Urinary bladder (tissue), 4 donors: Measurements from ENCODE around the gene ETNPPL. TPM values are rescaled to one million over a fixed set of nuclear protein-coding genes. Genes with fewer than 3 reads are reported as not detected.
"Not testable (repeated sequence)": the region's sequence is repeated elsewhere in the genome, so short reads cannot be mapped to it uniquely, and the experiment has no call there.

Experiments
- DNase-seq: peaks from one replicate; pipeline ENCODE4 v3.0.0-alpha.2; 2015; ENCODE audit errors: extremely low spot score
- H3K27ac ChIP-seq: one replicate; pipeline ENCODE4 v1.5.1; 2013; ENCODE audit warnings: low read depth, mild to moderate bottlenecking, moderate library complexity
- H3K36me3 ChIP-seq: one replicate; pipeline ENCODE4 v1.6.1; 2013; ENCODE audit warnings: mild to moderate bottlenecking, moderate library complexity; ENCODE audit not compliant: insufficient read depth
- H3K4me1 ChIP-seq: one replicate; pipeline ENCODE4 v1.6.1; 2013; ENCODE audit warnings: mild to moderate bottlenecking, moderate library complexity; ENCODE audit not compliant: insufficient read depth
- H3K4me3 ChIP-seq: one replicate; pipeline ENCODE4 v1.5.1; 2013; ENCODE audit warnings: low read depth, low read length
- WGBS: extraction: QIAGEN DNeasy Blood & Tissue Kit; methylation state at CpG from one replicate; pipeline ENCODE4 v1.1.7; 2013; 5-methylcytosine and 5-hydroxymethylcytosine counted together
- polyA plus RNA-seq: library from polyadenylated mRNA; stranded (reverse); fragments of 200-250 nt; gene quantifications from one replicate; pipeline ENCODE4 v1.2.3, GENCODE V29; 2013
- total RNA-seq: library from RNA; depleted of rRNA; stranded (reverse); fragments of >200 nt; gene quantifications from one replicate; pipeline ENCODE4 v1.2.3, GENCODE V29; 2014
- donor health status: healthy with polysubstance abuse.
- donor health status: healthy.

ETNPPL gene
- total and polyA plus RNA-seq, 2 donors: 0.10 to 0.32 TPM

DNA sequence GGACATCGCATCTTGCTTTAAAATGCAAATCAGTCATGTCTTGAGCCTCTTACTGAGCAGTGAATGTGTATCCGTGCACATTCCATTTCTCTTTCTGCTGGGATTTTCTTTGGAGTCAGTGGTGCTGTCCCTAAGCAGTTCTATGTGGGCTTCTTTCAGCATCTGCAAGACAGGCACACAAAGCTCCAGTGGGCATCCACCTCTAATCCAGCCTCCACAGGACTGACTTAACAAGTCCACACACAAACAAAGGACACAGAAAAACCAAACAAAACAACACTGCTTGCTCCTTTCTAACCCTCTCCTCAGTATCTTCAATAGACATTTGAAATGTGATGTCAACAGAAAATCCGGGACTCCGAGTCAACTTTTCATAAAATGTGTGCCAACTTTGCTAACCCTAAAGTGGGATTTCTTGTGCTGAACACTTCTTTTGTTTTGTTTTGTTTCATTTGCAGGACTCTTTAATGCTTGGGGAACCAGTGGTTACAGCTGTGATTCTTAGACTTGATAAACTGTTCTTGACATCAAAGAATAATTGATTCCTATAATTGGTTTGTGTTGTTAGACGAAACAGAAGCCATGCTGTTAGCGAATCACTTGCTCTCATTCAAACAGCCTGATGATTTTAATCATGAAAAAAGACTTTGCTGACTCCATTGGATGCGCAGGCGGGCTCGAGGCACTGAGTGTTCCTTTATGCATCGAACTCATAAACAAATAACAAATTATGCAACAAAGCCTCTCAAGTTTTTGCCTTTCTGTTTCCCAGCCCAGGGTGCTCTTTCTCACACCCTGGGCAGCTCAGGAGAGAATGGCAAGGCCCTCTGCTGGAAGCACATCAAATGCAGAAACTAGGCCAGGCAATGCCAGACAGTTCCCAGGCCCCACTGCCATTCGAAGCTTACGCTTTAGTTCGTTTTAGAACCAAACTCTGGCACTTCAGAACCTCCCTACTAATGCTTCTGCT, 20.1 kb downstream of the ETNPPL start:
- H3K4me1 ChIP-seq: no peaks in the 10 kb centered on the region
- no peak overlapping the region for H3K4me3 ChIP-seq
- 68% methylated on average over 13 of the region's 13 CpGs for WGBS
- no peak overlapping the region for H3K27ac ChIP-seq
- H3K36me3 ChIP-seq: no peaks in the 10 kb centered on the region
- no peak for DNase-seq

GRCh38 chr4:108738003-108738706, 24.7 kb downstream of the ETNPPL start:
- no peak overlapping the region for H3K4me3 ChIP-seq
- H3K27ac ChIP-seq: no peak overlapping the region
- H3K4me1 ChIP-seq: no peaks in the 10 kb centered on the region
- no peak for DNase-seq
- WGBS: 88% methylated on average over 2 of the region's 2 CpGs
- H3K36me3 ChIP-seq: no peaks in the 10 kb centered on the region

- Histone ChIP-seq H3K36me3 (no peaks in the 10 kb centered on the region), H3K27ac (no peak overlapping the region), H3K4me1 (no peaks in the 10 kb centered on the region), H3K4me3 (no peak overlapping the region)
- DNase-seq: no peak
- 49% methylated on average over 3 of the region's 3 CpGs for WGBS
These were observed 31.8 kb downstream of the ETNPPL start for GRCh38 chr4:108731006-108731405.

DNA sequence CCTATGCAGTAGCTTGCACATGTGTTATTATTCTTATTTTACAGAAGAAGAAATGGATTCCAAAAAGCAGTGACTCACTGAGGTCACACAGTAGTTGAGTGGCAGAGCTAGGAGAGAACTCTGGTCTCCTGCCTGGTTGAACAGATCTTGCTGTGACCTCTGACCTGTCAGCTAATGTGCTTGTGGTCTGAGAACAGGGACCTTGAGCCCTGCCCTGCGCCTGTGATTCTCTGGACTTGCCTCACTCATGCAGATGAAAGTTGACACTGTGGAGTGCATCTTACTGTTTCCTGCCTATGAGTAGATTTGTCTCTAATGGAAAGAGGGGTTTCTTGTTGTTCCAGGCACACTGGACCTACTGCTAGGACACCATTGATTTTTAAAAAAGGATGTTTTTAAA, 32.3 kb downstream of the ETNPPL start:
- Histone ChIP-seq H3K4me3 (no peak overlapping the region), H3K27ac (no peak overlapping the region), H3K4me1 (no peaks in the 10 kb centered on the region), H3K36me3 (no peaks in the 10 kb centered on the region)
- DNase-seq: no peak
- 63% methylated on average over 1 of the region's 1 CpG for WGBS

GRCh38 chr4:108729731-108730130, 33.1 kb downstream of the ETNPPL start:
- 100% methylated on average over 1 of the region's 1 CpG for WGBS
- Histone ChIP-seq H3K27ac (no peak overlapping the region), H3K4me3 (no peak overlapping the region), H3K36me3 (no peaks in the 10 kb centered on the region), H3K4me1 (no peaks in the 10 kb centered on the region)
- DNase-seq: no peak

DNA sequence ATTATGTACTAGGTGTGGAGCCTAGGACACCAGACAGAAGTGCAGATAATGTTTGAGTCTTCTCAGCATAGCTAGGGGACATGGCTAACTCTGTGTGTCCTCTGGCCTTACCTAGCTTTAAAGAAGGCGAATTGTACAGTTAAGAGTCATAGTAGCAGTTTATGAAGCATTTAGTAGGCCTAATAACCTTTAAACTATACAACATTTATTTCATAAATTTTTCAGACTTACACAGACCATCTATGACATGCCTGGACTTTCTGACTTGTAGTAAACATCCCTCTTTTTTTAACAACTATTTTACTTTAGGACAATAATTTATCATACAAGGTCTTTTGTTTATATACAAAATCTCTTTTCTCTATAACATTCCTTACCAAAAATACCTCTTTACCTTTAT, 37.4 kb downstream of the ETNPPL start:
- 67% methylated on average over 1 of the region's 1 CpG for WGBS

GRCh38 chr4:108717386-108717785, 45.5 kb downstream of the ETNPPL start:
- no peak overlapping the region for H3K4me3 ChIP-seq
- H3K4me1 ChIP-seq: no peaks in the 10 kb centered on the region
- H3K27ac ChIP-seq: no peak overlapping the region
- WGBS: 53% methylated on average over 2 of the region's 2 CpGs
- no peaks in the 10 kb centered on the region for H3K36me3 ChIP-seq
- DNase-seq: no peak

More for the DNA sequence above, 37.4 kb downstream of the ETNPPL start:
- Histone ChIP-seq H3K4me3 (no peak overlapping the region), H3K4me1 (no peaks in the 10 kb centered on the region), H3K27ac (no peak overlapping the region), H3K36me3 (no peaks in the 10 kb centered on the region)
- no peak for DNase-seq

DNA sequence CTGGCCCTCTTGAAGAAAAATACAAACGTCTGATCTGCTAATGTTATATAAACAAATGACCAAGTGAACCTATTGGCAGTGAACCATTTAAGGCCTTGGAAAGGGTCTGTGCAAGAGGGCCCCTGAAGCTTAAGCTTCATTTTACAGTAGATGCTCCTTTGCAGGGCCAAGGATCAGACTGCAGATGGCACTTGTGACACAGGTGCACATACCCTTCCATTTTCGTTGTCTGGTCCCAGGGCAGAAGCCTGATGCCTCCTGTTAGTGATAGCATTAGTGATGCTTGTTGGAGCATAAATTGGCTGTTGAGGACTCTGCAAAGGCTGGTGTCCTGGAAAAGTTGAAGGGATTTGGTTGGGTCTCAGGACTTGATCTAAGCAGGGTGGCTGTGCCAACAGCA, 46.5 kb downstream of the ETNPPL start:
- no peak overlapping the region for H3K4me3 ChIP-seq
- no peaks in the 10 kb centered on the region for H3K4me1 ChIP-seq
- DNase-seq: no peak
- H3K27ac ChIP-seq: no peak overlapping the region
- no peaks in the 10 kb centered on the region for H3K36me3 ChIP-seq
- WGBS: 56% methylated on average over 2 of the region's 2 CpGs

DNA sequence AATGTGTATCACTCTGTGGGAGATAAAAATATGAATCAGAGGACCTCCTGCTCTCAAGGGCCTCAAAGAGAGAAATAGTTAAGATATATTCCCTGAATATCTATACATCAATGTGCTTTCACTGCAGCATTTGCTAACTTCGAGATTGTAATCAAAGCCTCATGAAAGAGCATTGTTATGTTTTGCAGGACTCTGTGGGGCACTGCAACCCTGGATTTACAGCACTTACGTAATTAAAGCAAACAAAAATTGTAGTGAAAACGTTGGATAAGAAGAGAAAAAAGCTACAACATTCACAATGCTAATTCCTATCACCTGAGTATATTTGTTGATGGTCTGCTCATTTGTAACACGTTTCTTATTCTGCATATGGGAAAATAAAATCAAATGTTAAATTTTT, 48.0 kb downstream of the ETNPPL start:
- H3K4me3 ChIP-seq: no peak overlapping the region
- no peaks in the 10 kb centered on the region for H3K4me1 ChIP-seq
- WGBS: 45% methylated on average over 4 of the region's 4 CpGs
- no peaks in the 10 kb centered on the region for H3K36me3 ChIP-seq
- no peak for DNase-seq
- no peak overlapping the region for H3K27ac ChIP-seq

DNA sequence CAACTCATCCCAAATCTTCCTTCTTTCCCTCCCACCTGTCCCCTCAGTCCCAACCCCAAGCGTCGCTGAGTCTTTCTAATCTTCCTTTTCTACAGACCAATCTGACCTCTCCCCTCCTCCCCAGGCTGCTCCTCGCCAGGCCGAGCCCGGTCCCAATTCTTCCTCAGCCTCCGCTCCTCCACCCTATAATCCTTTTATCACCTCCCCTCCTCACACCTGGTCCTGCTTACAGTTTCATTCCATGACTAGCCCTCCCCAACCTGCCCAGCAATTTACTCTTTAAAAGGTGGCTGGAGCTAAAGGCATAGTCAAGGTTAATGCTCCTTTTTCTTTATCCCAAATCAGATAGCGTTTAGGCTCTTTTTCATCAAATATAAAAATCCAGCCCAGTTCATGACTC, 52.3 kb downstream of the ETNPPL start:
- not testable (repeated sequence) for DNase-seq, H3K4me3 ChIP-seq, H3K36me3 ChIP-seq, H3K27ac ChIP-seq, H3K4me1 ChIP-seq
- WGBS: 62% methylated on average over 7 of the region's 7 CpGs

- H3K36me3 ChIP-seq: no peaks in the 10 kb centered on the region
- DNase-seq: no peak
- WGBS: 45% methylated on average over 7 of the region's 7 CpGs
These were observed 53.1 kb downstream of the ETNPPL start for GRCh38 chr4:108709722-108710121.

GRCh38 chr4:108709234-108709633, 53.6 kb downstream of the ETNPPL start:
- H3K4me3 ChIP-seq: no peak overlapping the region
- no peaks in the 10 kb centered on the region for H3K4me1 ChIP-seq
- DNase-seq: no peak
- H3K36me3 ChIP-seq: no peaks in the 10 kb centered on the region
- WGBS: 83% methylated on average over 10 of the region's 10 CpGs
- no peak overlapping the region for H3K27ac ChIP-seq

More at GRCh38 chr4:108709722-108710121, 53.1 kb downstream of the ETNPPL start:
- Histone ChIP-seq H3K4me3 (no peak overlapping the region), H3K4me1 (no peaks in the 10 kb centered on the region), H3K27ac (no peak overlapping the region)

- no peak overlapping the region for H3K4me3 ChIP-seq
- no peaks in the 10 kb centered on the region for H3K36me3 ChIP-seq
- H3K27ac ChIP-seq: no peak overlapping the region
- no peak for DNase-seq
- H3K4me1 ChIP-seq: no peaks in the 10 kb centered on the region
- WGBS: 57% methylated on average over 4 of the region's 4 CpGs
These were observed 56.6 kb downstream of the ETNPPL start for GRCh38 chr4:108706289-108706688.

GRCh38 chr4:108703966-108704365, 58.9 kb downstream of the ETNPPL start:
- DNase-seq: no peak
- H3K27ac ChIP-seq: no peak overlapping the region
- WGBS: 75% methylated on average over 2 of the region's 2 CpGs
- H3K36me3 ChIP-seq: no peaks in the 10 kb centered on the region
- H3K4me3 ChIP-seq: no peak overlapping the region
- H3K4me1 ChIP-seq: peaks cover 2% of the 10 kb centered on the region
